ENCODE results near the gene CHMP2A. TPM values are rescaled to one million over a fixed set of nuclear protein-coding genes. Genes with fewer than 3 reads are reported as not detected.
"Not testable (repeated sequence)": the region's sequence is repeated elsewhere in the genome, so short reads cannot be mapped to it uniquely, and the experiment has no call there.

Gene CHMP2A
- total and polyA plus RNA-seq, 2 experiments from 2014 or later, result 88.4 to 196 TPM

DNA sequence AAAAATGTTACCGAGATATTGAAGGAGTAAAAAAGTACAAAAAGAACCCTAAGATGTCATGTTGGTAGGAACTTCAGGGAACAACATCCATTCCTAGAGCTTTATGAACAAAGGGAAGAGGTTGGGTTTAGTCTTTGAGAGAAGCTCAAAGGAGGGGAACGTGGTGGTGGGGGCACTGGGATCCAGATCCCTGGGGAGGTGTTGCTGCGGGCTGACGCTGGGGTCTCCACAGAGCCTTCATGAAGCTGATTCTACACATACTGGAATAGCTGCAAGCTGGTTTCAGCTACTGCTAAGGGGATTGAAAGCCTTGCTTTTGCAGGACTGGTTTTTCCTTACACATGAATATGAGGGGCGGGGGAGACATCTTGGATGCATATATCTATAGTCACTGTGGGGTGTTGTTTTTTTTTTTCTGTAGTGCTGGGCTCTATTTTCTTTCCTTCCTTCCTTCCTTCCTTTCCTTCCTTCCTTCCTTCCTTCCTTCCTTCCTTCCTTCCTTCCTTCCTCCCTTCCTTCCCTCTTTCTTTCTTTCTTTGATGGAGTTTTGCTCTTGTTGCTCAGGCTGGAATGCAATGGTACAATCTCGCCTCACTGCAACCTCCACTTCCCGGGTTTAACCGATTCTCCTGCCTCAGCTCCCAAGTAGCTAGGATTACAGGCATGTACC is 24.7 kb upstream of the CHMP2A start:
- no peaks in the 10 kb centered on the region for H3K9me2 ChIP-seq (replicated peaks; ENCODE audit: insufficient read depth)
- H3K4me3 ChIP-seq, result no peak overlapping the region
- no peak for DNase-seq (ENCODE audit: low spot score)
- no peak overlapping the region for H2AFZ ChIP-seq
- H3K27me3 ChIP-seq, result no peaks in the 10 kb centered on the region
- TF ChIP-seq, protein P1, sequence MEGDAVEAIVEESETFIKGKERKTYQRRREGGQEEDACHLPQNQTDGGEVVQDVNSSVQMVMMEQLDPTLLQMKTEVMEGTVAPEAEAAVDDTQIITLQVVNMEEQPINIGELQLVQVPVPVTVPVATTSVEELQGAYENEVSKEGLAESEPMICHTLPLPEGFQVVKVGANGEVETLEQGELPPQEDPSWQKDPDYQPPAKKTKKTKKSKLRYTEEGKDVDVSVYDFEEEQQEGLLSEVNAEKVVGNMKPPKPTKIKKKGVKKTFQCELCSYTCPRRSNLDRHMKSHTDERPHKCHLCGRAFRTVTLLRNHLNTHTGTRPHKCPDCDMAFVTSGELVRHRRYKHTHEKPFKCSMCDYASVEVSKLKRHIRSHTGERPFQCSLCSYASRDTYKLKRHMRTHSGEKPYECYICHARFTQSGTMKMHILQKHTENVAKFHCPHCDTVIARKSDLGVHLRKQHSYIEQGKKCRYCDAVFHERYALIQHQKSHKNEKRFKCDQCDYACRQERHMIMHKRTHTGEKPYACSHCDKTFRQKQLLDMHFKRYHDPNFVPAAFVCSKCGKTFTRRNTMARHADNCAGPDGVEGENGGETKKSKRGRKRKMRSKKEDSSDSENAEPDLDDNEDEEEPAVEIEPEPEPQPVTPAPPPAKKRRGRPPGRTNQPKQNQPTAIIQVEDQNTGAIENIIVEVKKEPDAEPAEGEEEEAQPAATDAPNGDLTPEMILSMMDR (IDR thresholded peaks at IDR 0.05; ENCODE audit: poor library complexity), result no peak
- TF ChIP-seq EZH2 (IDR thresholded peaks at IDR 0.05; ENCODE audit: borderline replicate concordance) (no peak), EZH2phosphoT487 (IDR thresholded peaks at IDR 0.05; ENCODE audit: low read depth, severe bottlenecking, unreplicated experiment) (no peak)
- H4K20me1 ChIP-seq (ENCODE audit: insufficient read depth, poor library complexity, severe bottlenecking), result no peaks in the 10 kb centered on the region
- WGBS (ENCODE audit: low lambda C conversion rate, missing lambda C conversion rate), result 96% methylated on average over 8 of the region's 8 CpGs
- no peak overlapping the region for H3K27ac ChIP-seq
- H3K9me3 ChIP-seq (ENCODE audit: low read depth), result no peaks in the 10 kb centered on the region
- no peaks in the 10 kb centered on the region for H3K36me3 ChIP-seq (replicated peaks; ENCODE audit: insufficient read depth, low read depth)
- H3K4me1 ChIP-seq (ENCODE audit: insufficient read depth), result peaks cover 4% of the 10 kb centered on the region
- H3K4me2 ChIP-seq, result no peak overlapping the region
- H3K79me2 ChIP-seq, result peaks cover 35% of the 10 kb centered on the region

DNA sequence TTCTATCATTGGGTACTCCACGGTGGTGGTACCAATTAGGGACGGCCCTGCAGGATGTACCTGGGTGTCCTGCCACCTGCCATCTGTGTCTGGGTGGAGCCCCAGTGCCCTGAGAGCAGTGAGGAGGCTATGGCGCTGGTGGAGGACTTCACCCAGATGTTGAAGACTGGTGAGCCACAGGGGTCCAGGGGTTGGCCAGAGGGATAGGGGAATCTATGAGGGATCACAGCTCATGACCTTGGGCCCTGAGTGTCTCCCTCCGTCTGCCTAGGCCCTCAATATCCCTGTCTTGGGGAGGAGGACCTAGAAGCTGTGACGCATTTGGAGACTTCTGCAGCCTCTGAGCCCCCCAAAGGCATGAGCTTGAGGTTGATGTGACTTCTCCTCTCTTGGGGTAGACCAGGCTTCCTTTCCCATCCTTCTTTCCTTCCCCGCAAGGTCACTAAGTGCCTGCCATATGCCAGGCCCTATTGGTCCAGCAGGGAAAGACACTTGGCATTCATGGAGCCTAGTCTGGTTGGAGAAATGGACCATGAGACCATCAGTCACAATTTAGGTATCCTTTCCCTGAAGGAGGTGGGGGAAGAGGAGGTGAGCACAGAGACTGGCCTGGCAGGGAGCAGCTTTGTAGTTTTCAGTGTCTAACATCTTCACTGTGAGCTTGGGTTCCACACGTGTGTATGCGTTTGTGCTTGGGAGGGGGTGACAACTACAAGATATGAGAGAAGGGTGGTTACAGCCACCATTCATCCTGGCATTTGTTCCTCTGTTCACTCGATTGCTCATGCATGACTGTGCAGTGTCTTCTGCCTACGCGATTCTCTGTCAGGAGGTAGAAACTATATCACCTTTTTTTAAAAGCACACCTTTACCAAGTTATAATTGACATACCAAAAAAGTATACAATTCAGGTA is 23.4 kb upstream of the CHMP2A start:
- no peak overlapping the region for H2AFZ ChIP-seq
- H3K4me1 ChIP-seq (ENCODE audit: insufficient read depth), result peaks cover 12% of the 10 kb centered on the region
- no peaks in the 10 kb centered on the region for H3K36me3 ChIP-seq (replicated peaks; ENCODE audit: insufficient read depth, low read depth)
- TF ChIP-seq EZH2phosphoT487 (IDR thresholded peaks at IDR 0.05; ENCODE audit: low read depth, severe bottlenecking, unreplicated experiment) (no peak), EZH2 (IDR thresholded peaks at IDR 0.05; ENCODE audit: borderline replicate concordance) (no peak)
- TF ChIP-seq, protein P1 (IDR thresholded peaks at IDR 0.05; ENCODE audit: poor library complexity), result no peak
- H3K9me2 ChIP-seq (replicated peaks; ENCODE audit: insufficient read depth), result no peaks in the 10 kb centered on the region
- H3K79me2 ChIP-seq, result peaks cover 35% of the 10 kb centered on the region
- no peak overlapping the region for H3K4me2 ChIP-seq
- DNase-seq (ENCODE audit: low spot score), result no peak
- H3K9me3 ChIP-seq (ENCODE audit: low read depth), result no peaks in the 10 kb centered on the region
- no peaks in the 10 kb centered on the region for H4K20me1 ChIP-seq (ENCODE audit: insufficient read depth, poor library complexity, severe bottlenecking)
- H3K27me3 ChIP-seq, result no peaks in the 10 kb centered on the region
- H3K4me3 ChIP-seq, result no peak overlapping the region
- no peak overlapping the region for H3K27ac ChIP-seq
- 94% methylated on average over 11 of the region's 11 CpGs for WGBS (ENCODE audit: low lambda C conversion rate, missing lambda C conversion rate)

DNA sequence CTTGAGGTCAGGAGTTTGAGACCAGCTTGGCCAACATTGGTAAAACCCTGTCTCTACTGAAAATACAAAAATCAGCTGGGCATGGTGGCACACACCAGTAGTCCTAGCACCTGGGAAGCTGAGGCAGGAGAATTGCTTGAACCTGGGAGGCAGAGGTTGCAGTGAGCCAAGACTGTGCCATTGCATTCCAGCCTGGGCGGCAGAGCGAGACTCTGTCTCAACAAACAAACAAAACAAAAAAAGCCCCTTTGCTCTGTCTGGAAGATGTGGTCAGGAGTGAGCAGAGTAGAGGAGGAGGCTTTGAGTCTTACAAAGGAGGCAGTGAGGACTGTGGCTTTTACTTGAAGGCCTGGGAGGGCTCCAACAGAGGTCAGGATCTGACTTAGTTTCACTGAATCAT is 22.7 kb upstream of the CHMP2A start:
- Histone ChIP-seq H3K79me2 (peaks cover 35% of the 10 kb centered on the region), H3K4me1 (ENCODE audit: insufficient read depth) (peaks cover 12% of the 10 kb centered on the region)
- H3K27ac ChIP-seq; H4K20me1 ChIP-seq (ENCODE audit: insufficient read depth, poor library complexity, severe bottlenecking); H3K9me2 ChIP-seq (replicated peaks; ENCODE audit: insufficient read depth); H2AFZ ChIP-seq; H3K36me3 ChIP-seq (replicated peaks; ENCODE audit: insufficient read depth, low read depth); H3K9me3 ChIP-seq (ENCODE audit: low read depth); H3K4me2 ChIP-seq; DNase-seq (ENCODE audit: low spot score); H3K27me3 ChIP-seq; H3K4me3 ChIP-seq: not testable (repeated sequence)
- 100% methylated on average over 2 of the region's 2 CpGs for WGBS (ENCODE audit: low lambda C conversion rate, missing lambda C conversion rate)

All from hepatocyte (in vitro differentiated cells).